Gastrocnemius medialis (tissue), 4 donors: ENCODE measurements around the gene NDUFS8. TPM values are rescaled to one million over a fixed set of nuclear protein-coding genes. Genes with fewer than 3 reads are reported as not detected.

Experiments
- ATAC-seq, 2 donors: fragments of 150-250 bp; one replicate each; pipeline ENCODE4 v1.9.1; 2016
- DNase-seq, 2 donors: peaks; one replicate each; pipeline ENCODE4 v3.0.0-alpha.2; 2019
- H3K27ac ChIP-seq, 4 donors: fragments of 200-600 bp; sonication (generic); 1 replicate in 1 of 4; 2 replicates in 3 of 4; pipeline ENCODE4 v1.5.1; 2016 to 2018; ENCODE audit warnings: mild to moderate bottlenecking in 2 of 4, moderate library complexity in 1 of 4
- H3K27me3 ChIP-seq, 3 donors: fragments of 200-600 bp; sonication (generic) in 2 of 3; 1 replicate in 1 of 3; 2 replicates in 2 of 3; pipeline versions ENCODE4 v1.5.1 to v1.6.0; 2016 to 2019; ENCODE audit warnings: mild to moderate bottlenecking in 1 of 3, moderate library complexity in 1 of 3
- H3K36me3 ChIP-seq, 2 donors: fragments of 200-600 bp; sonication (generic) in 1 of 2; one replicate each; pipeline ENCODE4 v1.5.1; 2017 to 2018
- H3K4me1 ChIP-seq, 2 donors: fragments of 200-600 bp; sonication (generic) in 1 of 2; one replicate each; pipeline ENCODE4 v1.5.1; 2016 to 2017; ENCODE audit warnings: mild to moderate bottlenecking in 2 of 2
- H3K4me3 ChIP-seq, 4 donors: fragments of 200-600 bp; sonication (generic) in 3 of 4; 1 replicate in 1 of 4; 2 replicates in 3 of 4; pipeline ENCODE4 v1.5.1; 2016 to 2019; ENCODE audit warnings: mild to moderate bottlenecking in 2 of 4
- H3K9me3 ChIP-seq, 3 donors: fragments of 200-600 bp; sonication (generic) in 2 of 3; 1 replicate in 1 of 3; 2 replicates in 2 of 3; pipeline ENCODE4 v1.5.1; 2016 to 2019
- CTCF ChIP-seq, 5 experiments: fragments of 450-650 bp in 3 of 5; fragments of 200-600 bp in 2 of 5; sonication (generic) in 2 of 5; IDR thresholded peaks in 4 of 5; conservative IDR thresholded peaks in 1 of 5; 1 replicate in 4 of 5; 2 replicates in 1 of 5; pipeline ENCODE4 v1.5.1; 2016 to 2019; ENCODE audit warnings: antibody characterized with exemption in 5 of 5, mild to moderate bottlenecking in 3 of 5, moderate library complexity in 3 of 5
- POLR2A ChIP-seq, 2 donors: fragments of 450-650 bp; IDR thresholded peaks; one replicate each; pipeline ENCODE4 v1.6.1; 2017; ENCODE audit warnings: antibody characterized with exemption in 2 of 2, mild to moderate bottlenecking in 2 of 2, moderate library complexity in 2 of 2
- in situ Hi-C, 4 donors: fragments of 200-750 bp; cut with MboI; loops; one replicate each; pipeline versions ENCODE4 v1.15.0 to v1.8.0; 2017; ENCODE audit warnings: low sequenced_read_pairs in 4 of 4
- intact Hi-C: fragments of 100-400 bp; cut with DNase I; formaldehyde crosslinking; loops from one replicate; pipeline ENCODE4 v1.15.1; 2023; ENCODE audit warnings: low total_unique reads
- total RNA-seq, 4 donors: library from RNA; depleted of rRNA; stranded (reverse); fragments of >200 nt; gene quantifications; one replicate each; pipeline versions ENCODE4 v1.1.0 to v1.2.3, GENCODE V29; 2016

NDUFS8 gene
- total RNA-seq, 4 donors from 2014 or later = 242 to 432 (median 307) TPM

- DNase-seq (no peak), ATAC-seq (no peak)
- no peak for TF ChIP-seq POLR2A (IDR thresholded peaks at IDR 0.05)
- no peak for TF ChIP-seq CTCF (IDR thresholded peaks at IDR 0.05 in 4 of 5, conservative IDR thresholded peaks at IDR 0.05 in 1 of 5)
- Histone ChIP-seq H3K9me3 (no peaks in the 10 kb centered on the region), H3K4me3 (no peak overlapping the region), H3K27ac (no peak overlapping the region), H3K27me3 (no peaks in the 10 kb centered on the region), H3K4me1 (no peaks in the 10 kb centered on the region), H3K36me3 (no peaks in the 10 kb centered on the region)
- intact Hi-C loops = no loop called here
- in situ Hi-C loops = no loop called here
Observed at GRCh38 chr11:68051191-68052136, 21.0 kb downstream of the NDUFS8 start.

DNA sequence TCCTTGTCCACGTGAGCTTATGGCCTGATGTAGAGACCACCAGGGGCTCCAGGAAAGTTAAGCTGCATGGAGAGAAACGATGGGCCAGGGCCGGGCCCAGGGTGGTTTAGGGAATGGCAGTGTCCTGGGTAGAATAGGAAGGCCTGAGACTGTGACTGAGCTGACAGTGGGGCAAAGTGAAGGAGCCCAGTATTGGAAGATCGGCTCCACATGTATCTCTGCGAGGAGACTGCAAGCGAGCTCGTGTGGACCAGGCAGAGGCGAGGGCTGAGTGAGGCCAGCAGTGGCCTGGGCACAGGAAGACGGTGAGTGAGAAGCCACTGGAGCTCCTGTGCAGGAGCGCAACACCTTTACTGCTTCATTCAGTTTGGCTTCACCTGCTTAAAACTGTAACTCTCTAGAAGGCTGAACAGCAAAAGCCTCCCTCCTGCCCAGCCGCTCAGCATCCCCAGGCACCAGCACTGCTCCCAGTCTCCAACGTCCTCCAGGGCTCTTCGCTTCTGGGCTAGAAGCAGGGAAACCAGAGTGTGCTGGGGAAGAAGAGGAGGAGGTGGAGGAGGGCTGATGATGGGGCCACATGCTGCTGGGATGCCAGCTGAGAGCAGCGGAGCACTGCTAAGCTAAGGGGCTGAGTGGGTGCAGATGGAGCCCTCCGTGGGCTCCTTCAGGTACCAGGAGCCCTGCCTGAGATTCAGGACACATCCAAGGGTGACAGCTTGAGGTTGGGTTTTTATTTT lies 21.8 kb downstream of the NDUFS8 start:
- TF ChIP-seq POLR2A (IDR thresholded peaks at IDR 0.05) (no peak), CTCF (IDR thresholded peaks at IDR 0.05 in 4 of 5, conservative IDR thresholded peaks at IDR 0.05 in 1 of 5) (no peak)
- Histone ChIP-seq H3K9me3 (no peaks in the 10 kb centered on the region), H3K27me3 (no peaks in the 10 kb centered on the region), H3K4me3 (no peak overlapping the region), H3K4me1 (no peaks in the 10 kb centered on the region), H3K36me3 (no peaks in the 10 kb centered on the region), H3K27ac (no peak overlapping the region)
- in situ Hi-C loops (no loop called here), intact Hi-C loops (no loop called here)
- ATAC-seq = no peak
- no peak for DNase-seq

- in situ Hi-C loops (no loop called here), intact Hi-C loops (no loop called here)
- Histone ChIP-seq H3K27me3 (no peaks in the 10 kb centered on the region), H3K27ac (no peak overlapping the region), H3K4me1 (no peaks in the 10 kb centered on the region), H3K4me3 (no peak overlapping the region), H3K9me3 (no peaks in the 10 kb centered on the region), H3K36me3 (no peaks in the 10 kb centered on the region)
- TF ChIP-seq POLR2A (IDR thresholded peaks at IDR 0.05) = no peak
- TF ChIP-seq CTCF (IDR thresholded peaks at IDR 0.05 in 4 of 5, conservative IDR thresholded peaks at IDR 0.05 in 1 of 5) = no peak
- no peak for DNase-seq
- no peak for ATAC-seq
Observed at GRCh38 chr11:68053117-68053516, 22.6 kb downstream of the NDUFS8 start.

DNA sequence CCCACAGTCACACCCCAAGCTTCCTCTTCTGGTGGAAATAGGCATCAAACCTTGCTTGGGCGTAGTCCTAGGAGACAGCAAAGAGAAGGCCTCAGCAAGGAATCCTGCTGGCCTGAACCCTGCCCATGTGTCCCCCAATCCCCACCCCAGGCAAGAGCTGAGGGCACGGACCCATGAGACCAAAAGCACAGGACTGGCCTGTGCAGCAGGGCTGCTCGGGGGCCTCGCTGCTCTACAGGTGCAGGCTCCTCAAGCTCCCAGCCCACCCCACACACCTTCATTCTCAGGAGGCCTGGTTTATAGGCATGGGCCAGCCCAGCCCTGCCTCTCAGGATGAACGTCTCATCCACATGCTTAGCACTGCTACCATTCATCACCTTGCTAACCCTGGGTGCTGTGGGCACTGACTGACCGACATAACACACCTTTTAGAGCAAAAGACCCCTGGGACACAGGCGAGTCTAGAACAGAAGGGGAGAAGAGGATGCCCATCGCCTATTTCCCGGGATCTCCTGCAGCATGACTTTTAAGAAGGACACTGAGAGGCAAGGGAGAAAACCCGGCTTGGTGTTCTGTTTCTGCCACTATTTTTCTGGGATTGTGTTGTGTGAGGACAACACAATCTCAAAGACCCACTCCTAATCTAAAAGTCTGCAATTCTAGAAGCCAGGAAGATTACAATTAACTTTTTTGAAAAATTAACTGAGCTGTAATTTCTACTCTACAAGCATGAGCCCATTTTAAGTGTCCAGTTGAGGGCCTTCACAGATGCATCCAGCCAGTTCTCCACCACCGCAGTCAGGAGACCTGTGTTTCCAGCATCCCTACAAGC lies 23.7 kb downstream of the NDUFS8 start:
- in situ Hi-C loops = no loop called here
- intact Hi-C loops = no loop called here
- no peak overlapping the region for H3K4me3 ChIP-seq
- H3K4me1 ChIP-seq = no peaks in the 10 kb centered on the region
- no peaks in the 10 kb centered on the region for H3K36me3 ChIP-seq
- DNase-seq = no peak
- no peak for ATAC-seq
- no peaks in the 10 kb centered on the region for H3K27me3 ChIP-seq
- TF ChIP-seq CTCF (IDR thresholded peaks at IDR 0.05 in 4 of 5, conservative IDR thresholded peaks at IDR 0.05 in 1 of 5) (no peak), POLR2A (IDR thresholded peaks at IDR 0.05) (no peak)
- H3K9me3 ChIP-seq = no peaks in the 10 kb centered on the region
- H3K27ac ChIP-seq = no peak overlapping the region
